ENCODE measurements around the gene RILPL2. TPM values are rescaled to one million over a fixed set of nuclear protein-coding genes. Genes with fewer than 3 reads are reported as not detected.

RILPL2 gene
- total and polyA plus RNA-seq, 9 of the 15 experiments (the other 6 are each of a cell fraction or from before 2014, with no cell fraction given): 0.61 to 5.8 (median 4.3) TPM

DNA sequence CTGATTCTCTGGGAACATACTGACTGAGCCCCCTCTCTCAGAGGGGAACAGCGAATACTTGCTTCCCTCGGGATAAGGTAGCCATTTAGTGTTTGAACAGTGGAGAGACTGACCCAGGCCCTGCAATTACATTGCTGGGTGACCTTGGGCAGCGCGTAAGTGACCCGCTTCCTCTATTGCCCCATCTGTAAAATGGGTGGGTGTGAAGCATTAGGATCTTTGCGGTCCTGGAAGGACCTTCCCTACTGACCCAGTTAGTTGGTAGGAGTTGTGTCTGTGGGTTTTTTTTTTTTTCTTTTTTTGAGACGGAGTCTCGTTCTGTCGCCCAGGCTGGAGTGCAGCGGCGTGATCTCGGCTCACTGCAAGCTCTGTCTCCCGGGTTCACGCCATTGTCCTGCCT is 53.8 kb downstream of the RILPL2 start:
- ChIA-PET POLR2A (interaction anchor here (0.5 to 7.1 kb wide), 7 partner anchors 9 to 1485 kb away, joined by 3 to 151 read pairs (median 7); partner anchors contain the start of genes RILPL2, SBNO1 and SNRNP35), CTCF (ENCODE audit: low intra/inter-chr PET ratio) (no interaction called here)
- H3K9ac ChIP-seq (ENCODE audit: insufficient read depth in 1 of 2, low read depth in 2 of 2, low read length in 2 of 2): peak overlapping the region; percentile 1 to 90; a peak in 3 of 4 replicates
- no TSS peak for BruUV-seq (replicated peaks)
- FAIRE-seq (no peak), ATAC-seq (no peak), DNase-seq (ENCODE audit: extremely low read depth in 1 of 4, low spot score in 3 of 4) (peak in 1 of 4 experiments; percentile 31)
- peak overlapping the region; percentile 90 for H3K4me2 ChIP-seq (ENCODE audit: insufficient read depth, low read length)
- in situ Hi-C loops (cut with MboI) (loop anchor here (25.0 kb wide), 1 partner anchor 1545 kb away; no protein-coding TSS in a partner anchor), intact Hi-C loops (cut with micrococcal nuclease) (loop anchor here (1.0 to 10.0 kb wide), 2 partner anchors 17 to 332 kb away; partner anchors contain the start of gene ATP6V0A2)
- H3K4me1 ChIP-seq (replicated peaks in 1 of 2; ENCODE audit: control insufficient read depth in 2 of 2, insufficient read depth in 2 of 2, low read length in 2 of 2): peaks cover 26 to 40% of the 10 kb centered on the region in 2 experiments
- peak overlapping the region; percentile 94 for H3K27ac ChIP-seq (ENCODE audit: extremely low read depth, low read depth, low read length)
- peak overlapping the region; percentile 67 for H3K4me3 ChIP-seq
- H4K20me1 ChIP-seq (replicated peaks; ENCODE audit: control insufficient read depth, insufficient read depth, low read length): peaks cover 7% of the 10 kb centered on the region; the same call in 1 of the 2 replicates
- 75% methylated on average over 6 of the region's 14 CpGs for WGBS (ENCODE audit: insufficient coverage, low coverage, missing lambda C conversion rate)
- no peaks in the 10 kb centered on the region for H3K9me1 ChIP-seq (ENCODE audit: control insufficient read depth, insufficient read depth, low read length)
- H3K9me3 ChIP-seq (replicated peaks; ENCODE audit: control insufficient read depth, insufficient read depth, low read depth, low read length): no peaks in the 10 kb centered on the region
- H3K79me2 ChIP-seq (ENCODE audit: control insufficient read depth, insufficient read depth, low read length): peaks cover 48% of the 10 kb centered on the region
- H3K36me3 ChIP-seq (ENCODE audit: control insufficient read depth, insufficient read depth, low read length): peaks cover 8% of the 10 kb centered on the region; the same call in 1 of the 3 replicates
- H3K27me3 ChIP-seq (ENCODE audit: control insufficient read depth in 2 of 2, insufficient read depth in 2 of 2, low read length in 2 of 2): no peaks in the 10 kb centered on the region; a peak in 1 of 5 replicates
- H2AFZ ChIP-seq (ENCODE audit: low read depth, low read length): no peak overlapping the region
- no peak for TF ChIP-seq BHLHE40 (IDR thresholded peaks at IDR 0.05; ENCODE audit: low read length)
- TF ChIP-seq KLF6 (CRISPR knock-in tag; IDR thresholded peaks at IDR 0.05; ENCODE audit: borderline replicate concordance): no peak
- TF ChIP-seq KAT8 (IDR thresholded peaks at IDR 0.05; ENCODE audit: low read depth): no peak
- no peak for TF ChIP-seq ZNF707 (CRISPR knock-in tag; conservative IDR thresholded peaks at IDR 0.05)
- peak; percentile 39 for TF ChIP-seq CHD1 (IDR thresholded peaks at IDR 0.05; ENCODE audit: low read length)
- no peak for TF ChIP-seq ZNF445 (CRISPR knock-in tag; IDR thresholded peaks at IDR 0.05; ENCODE audit: low read depth)
- no peak for TF ChIP-seq PHB2 (IDR thresholded peaks at IDR 0.05; ENCODE audit: low read depth)
- TF ChIP-seq PRPF4 (IDR thresholded peaks at IDR 0.05; ENCODE audit: insufficient read depth, low read depth, low read length, poor library complexity, severe bottlenecking): no peak
- no peak for TF ChIP-seq NCOR1 (IDR thresholded peaks at IDR 0.05)
- TF ChIP-seq ILK (tag; IDR thresholded peaks at IDR 0.05; ENCODE audit: borderline replicate concordance, low read depth): no peak
- no peak for TF ChIP-seq ZBTB26 (CRISPR knock-in tag; IDR thresholded peaks at IDR 0.05)
- no peak for TF ChIP-seq LARP7 (IDR thresholded peaks at IDR 0.05)
- 0 out of 2 replicates have a peak, but pooled peaks have one; percentile 9 for TF ChIP-seq TEAD4 (IDR thresholded peaks at IDR 0.05; ENCODE audit: low read length)
- no peak for TF ChIP-seq TEAD4 (CRISPR knock-in tag; IDR thresholded peaks at IDR 0.05; ENCODE audit: borderline replicate concordance)
- TF ChIP-seq MTA1 (IDR thresholded peaks at IDR 0.05; ENCODE audit: borderline replicate concordance): no peak
- peak in 1 of 2 experiments; percentile 82; a peak in 2 of 4 replicates for TF ChIP-seq RCOR1 (IDR thresholded peaks at IDR 0.05; ENCODE audit: borderline replicate concordance in 1 of 2, low read depth in 2 of 2, low read length in 2 of 2)
- TF ChIP-seq, protein P1, sequence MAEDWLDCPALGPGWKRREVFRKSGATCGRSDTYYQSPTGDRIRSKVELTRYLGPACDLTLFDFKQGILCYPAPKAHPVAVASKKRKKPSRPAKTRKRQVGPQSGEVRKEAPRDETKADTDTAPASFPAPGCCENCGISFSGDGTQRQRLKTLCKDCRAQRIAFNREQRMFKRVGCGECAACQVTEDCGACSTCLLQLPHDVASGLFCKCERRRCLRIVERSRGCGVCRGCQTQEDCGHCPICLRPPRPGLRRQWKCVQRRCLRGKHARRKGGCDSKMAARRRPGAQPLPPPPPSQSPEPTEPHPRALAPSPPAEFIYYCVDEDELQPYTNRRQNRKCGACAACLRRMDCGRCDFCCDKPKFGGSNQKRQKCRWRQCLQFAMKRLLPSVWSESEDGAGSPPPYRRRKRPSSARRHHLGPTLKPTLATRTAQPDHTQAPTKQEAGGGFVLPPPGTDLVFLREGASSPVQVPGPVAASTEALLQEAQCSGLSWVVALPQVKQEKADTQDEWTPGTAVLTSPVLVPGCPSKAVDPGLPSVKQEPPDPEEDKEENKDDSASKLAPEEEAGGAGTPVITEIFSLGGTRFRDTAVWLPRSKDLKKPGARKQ (CRISPR knock-in tag; IDR thresholded peaks at IDR 0.05): no peak
- TF ChIP-seq CBX3 (IDR thresholded peaks at IDR 0.05; ENCODE audit: borderline replicate concordance in 1 of 2, low read length in 2 of 2): peak in 1 of 2 experiments; percentile 73; a peak in 1 of 3 replicates
- TF ChIP-seq ZBTB1 (CRISPR knock-in tag; IDR thresholded peaks at IDR 0.05; ENCODE audit: borderline replicate concordance, low read depth): no peak
- TF ChIP-seq ESRRA (IDR thresholded peaks at IDR 0.05; ENCODE audit: borderline replicate concordance, low read depth): peak; percentile 99
- TF ChIP-seq MAZ (CRISPR knock-in tag; conservative IDR thresholded peaks at IDR 0.05 in 1 of 2, IDR thresholded peaks at IDR 0.05 in 1 of 2): 0 out of 4 replicates have a peak, but pooled peaks of 1 of the 2 experiments have one; percentile 1

Data from K562 (cell line).